Osteoblast (primary cell): ENCODE results near the gene DCC. TPM values are rescaled to one million over a fixed set of nuclear protein-coding genes. Genes with fewer than 3 reads are reported as not detected.

ENCODE experiments used
- DNase-seq: peaks from one replicate; pipeline ENCODE4 v3.0.0; 2011; ENCODE audit warnings: low spot score, mixed read lengths; ENCODE audit not compliant: insufficient read length; ENCODE audit errors: missing footprints
- H2AFZ ChIP-seq: 2 replicates; pipeline ENCODE4 v1.6.0; 2011; ENCODE audit warnings: mild to moderate bottlenecking, low read length
- H3K27ac ChIP-seq: 2 replicates; pipeline ENCODE4 v1.5.1; 2011; ENCODE audit warnings: mild to moderate bottlenecking, low read depth, low read length, moderate library complexity
- H3K27me3 ChIP-seq: 2 replicates; pipeline ENCODE4 v1.6.0; 2012; ENCODE audit warnings: mild to moderate bottlenecking, control low read depth, inconsistent platforms, low read length, moderate library complexity; ENCODE audit not compliant: insufficient read depth
- H3K36me3 ChIP-seq: 2 replicates; pipeline ENCODE4 v1.5.1; 2011; ENCODE audit warnings: mild to moderate bottlenecking, low read length, control low read depth, moderate library complexity; ENCODE audit not compliant: insufficient read depth
- H3K4me1 ChIP-seq: 2 replicates; pipeline ENCODE4 v1.5.1; 2011; ENCODE audit warnings: mild to moderate bottlenecking, low read length, control low read depth, moderate library complexity; ENCODE audit not compliant: insufficient read depth
- H3K4me2 ChIP-seq: 2 replicates; pipeline ENCODE4 v1.6.0; 2011; ENCODE audit warnings: mild to moderate bottlenecking, low read length; ENCODE audit not compliant: insufficient read depth
- H3K4me3 ChIP-seq: fragments of 200-600 bp; sonication (generic); 3 replicates; pipeline ENCODE4 v1.5.1; 2012; ENCODE audit warnings: mild to moderate bottlenecking, low read length, inconsistent platforms; ENCODE audit not compliant: insufficient read depth
- H3K79me2 ChIP-seq: 2 replicates; pipeline ENCODE4 v1.6.0; 2012; ENCODE audit warnings: mild to moderate bottlenecking, low read length, control low read depth, inconsistent platforms; ENCODE audit not compliant: insufficient read depth
- H3K9me3 ChIP-seq: 2 replicates; pipeline ENCODE4 v1.5.1; 2011; ENCODE audit warnings: low read depth, low read length, control low read depth
- H4K20me1 ChIP-seq: 2 replicates; pipeline ENCODE4 v1.6.0; 2012; ENCODE audit warnings: mild to moderate bottlenecking, low read length, control low read depth; ENCODE audit not compliant: insufficient read depth
- total RNA-seq: library from RNA; depleted of rRNA; stranded (reverse); fragments of >200 nt; gene quantifications from 2 replicates; pipeline ENCODE4 v1.2.3, GENCODE V29; 2012
- TF ChIP-seq, protein P1 (sequence below): IDR thresholded peaks from 2 replicates; pipeline ENCODE4 v1.5.1; 2011; ENCODE audit warnings: mild to moderate bottlenecking, low read depth, low read length, moderate library complexity; ENCODE audit errors: extremely low read depth

The DCC gene
- total RNA-seq, 1 donor: not detected

DNA sequence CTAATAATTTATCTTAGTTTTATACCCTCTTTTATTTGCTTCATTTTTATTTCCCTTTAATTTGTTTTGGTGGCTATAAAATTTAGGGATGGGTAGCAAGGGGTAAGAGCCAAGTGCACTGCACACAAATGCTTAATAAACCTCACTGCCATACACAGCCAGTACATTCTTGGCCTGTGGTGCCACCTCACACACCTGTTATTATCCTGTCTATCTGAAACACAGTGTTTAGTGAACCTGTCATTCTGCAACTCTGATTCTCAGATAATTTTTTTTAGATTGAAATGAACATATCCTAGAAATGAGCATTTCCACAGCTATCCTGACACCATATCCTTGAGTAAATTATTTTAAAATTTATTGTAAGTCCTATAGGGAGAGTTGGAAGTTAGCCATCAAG lies 807.5 kb downstream of the DCC start:
- DNase-seq: no peak
- Histone ChIP-seq H3K9me3 (peaks cover 1% of the 10 kb centered on the region), H3K27ac (no peak overlapping the region), H3K4me2 (no peak overlapping the region), H3K79me2 (no peaks in the 10 kb centered on the region), H2AFZ (no peak overlapping the region), H3K4me1 (no peaks in the 10 kb centered on the region), H4K20me1 (no peaks in the 10 kb centered on the region), H3K36me3 (no peaks in the 10 kb centered on the region), H3K27me3 (no peaks in the 10 kb centered on the region), H3K4me3 (no peak overlapping the region)
- TF ChIP-seq, protein P1, sequence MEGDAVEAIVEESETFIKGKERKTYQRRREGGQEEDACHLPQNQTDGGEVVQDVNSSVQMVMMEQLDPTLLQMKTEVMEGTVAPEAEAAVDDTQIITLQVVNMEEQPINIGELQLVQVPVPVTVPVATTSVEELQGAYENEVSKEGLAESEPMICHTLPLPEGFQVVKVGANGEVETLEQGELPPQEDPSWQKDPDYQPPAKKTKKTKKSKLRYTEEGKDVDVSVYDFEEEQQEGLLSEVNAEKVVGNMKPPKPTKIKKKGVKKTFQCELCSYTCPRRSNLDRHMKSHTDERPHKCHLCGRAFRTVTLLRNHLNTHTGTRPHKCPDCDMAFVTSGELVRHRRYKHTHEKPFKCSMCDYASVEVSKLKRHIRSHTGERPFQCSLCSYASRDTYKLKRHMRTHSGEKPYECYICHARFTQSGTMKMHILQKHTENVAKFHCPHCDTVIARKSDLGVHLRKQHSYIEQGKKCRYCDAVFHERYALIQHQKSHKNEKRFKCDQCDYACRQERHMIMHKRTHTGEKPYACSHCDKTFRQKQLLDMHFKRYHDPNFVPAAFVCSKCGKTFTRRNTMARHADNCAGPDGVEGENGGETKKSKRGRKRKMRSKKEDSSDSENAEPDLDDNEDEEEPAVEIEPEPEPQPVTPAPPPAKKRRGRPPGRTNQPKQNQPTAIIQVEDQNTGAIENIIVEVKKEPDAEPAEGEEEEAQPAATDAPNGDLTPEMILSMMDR: no peak

DNA sequence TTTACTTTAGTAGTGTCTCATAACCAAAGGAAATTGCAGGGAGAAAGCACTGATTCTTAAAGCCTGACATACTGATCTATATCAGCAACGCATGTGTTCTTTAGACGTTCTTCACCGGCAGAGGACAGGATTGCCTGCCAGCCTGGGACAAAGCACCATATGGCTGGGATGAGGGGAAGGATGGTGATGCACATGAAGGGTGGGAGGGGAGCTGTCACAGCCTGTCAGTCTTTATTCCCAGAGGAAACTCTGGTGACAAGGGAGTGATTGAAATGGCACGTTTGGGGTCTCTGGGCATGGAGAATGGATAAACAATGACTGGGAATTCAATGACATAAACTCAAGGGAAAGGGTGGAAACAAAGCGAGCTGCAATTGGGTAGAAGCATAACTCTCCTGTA lies 808.1 kb downstream of the DCC start:
- Histone ChIP-seq H2AFZ (no peak overlapping the region), H3K4me3 (no peak overlapping the region), H3K4me2 (no peak overlapping the region), H4K20me1 (no peaks in the 10 kb centered on the region), H3K27ac (no peak overlapping the region), H3K36me3 (no peaks in the 10 kb centered on the region), H3K79me2 (no peaks in the 10 kb centered on the region), H3K27me3 (no peaks in the 10 kb centered on the region), H3K9me3 (peaks cover 1% of the 10 kb centered on the region), H3K4me1 (no peaks in the 10 kb centered on the region)
- TF ChIP-seq, protein P1: no peak
- no peak for DNase-seq

DNA sequence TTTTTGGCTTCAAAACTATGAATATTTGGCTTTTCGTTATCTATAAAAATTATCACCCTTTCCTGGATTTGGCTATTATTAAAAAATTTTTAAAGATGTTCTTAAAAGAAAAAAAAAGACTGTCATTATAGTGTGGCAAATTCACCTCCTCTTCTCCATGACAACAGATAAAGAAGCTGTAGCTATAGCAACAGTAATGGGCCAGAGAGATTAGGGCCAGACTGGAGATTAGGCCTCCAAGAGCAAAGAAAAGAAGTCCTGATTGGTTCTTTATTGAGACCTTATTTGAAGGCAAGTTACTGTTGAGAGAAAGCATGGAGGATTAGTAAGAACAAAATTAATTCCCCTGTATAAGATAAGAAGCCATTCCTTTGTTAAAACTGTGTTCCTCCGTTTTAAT lies 812.5 kb downstream of the DCC start:
- H4K20me1 ChIP-seq: no peaks in the 10 kb centered on the region

DNA sequence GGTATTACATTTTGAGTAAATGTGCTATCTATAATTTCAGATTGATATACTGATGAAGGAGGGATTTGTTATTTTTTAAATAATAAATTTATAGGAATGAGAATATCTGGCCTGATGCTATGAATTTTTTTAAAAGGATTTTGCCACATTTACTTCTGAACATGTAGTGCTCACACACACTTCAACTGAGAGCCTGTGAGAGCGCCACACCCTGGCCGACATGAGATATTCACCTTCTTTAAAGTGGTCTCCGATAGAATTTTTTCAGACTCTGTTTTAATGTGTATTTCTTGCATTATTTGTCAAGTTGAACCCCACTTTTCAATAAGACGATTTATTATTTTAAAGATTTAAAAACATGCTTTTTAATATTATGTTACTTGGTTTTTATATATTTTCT lies 813.3 kb downstream of the DCC start:
- H3K27ac ChIP-seq: no peak overlapping the region
- H3K36me3 ChIP-seq: no peaks in the 10 kb centered on the region
- no peaks in the 10 kb centered on the region for H3K79me2 ChIP-seq
- TF ChIP-seq, protein P1: no peak
- H3K4me3 ChIP-seq: no peak overlapping the region
- DNase-seq: no peak
- no peak overlapping the region for H2AFZ ChIP-seq
- no peak overlapping the region for H3K4me2 ChIP-seq
- H3K4me1 ChIP-seq: no peaks in the 10 kb centered on the region
- H3K9me3 ChIP-seq: no peaks in the 10 kb centered on the region
- H3K27me3 ChIP-seq: no peaks in the 10 kb centered on the region
- no peaks in the 10 kb centered on the region for H4K20me1 ChIP-seq

More for the DNA sequence above, 812.5 kb downstream of the DCC start:
- Histone ChIP-seq H3K79me2 (no peaks in the 10 kb centered on the region), H3K27me3 (no peaks in the 10 kb centered on the region), H3K27ac (no peak overlapping the region), H3K4me1 (no peaks in the 10 kb centered on the region), H3K4me3 (no peak overlapping the region), H3K36me3 (no peaks in the 10 kb centered on the region), H3K4me2 (no peak overlapping the region), H2AFZ (no peak overlapping the region), H3K9me3 (peaks cover 1% of the 10 kb centered on the region)
- TF ChIP-seq, protein P1: no peak
- no peak for DNase-seq
